Measurements from ENCODE around the gene UBE2B.
A peak's percentile ranks its signal among the peaks of the same experiment; 100 is the strongest.

DNA sequence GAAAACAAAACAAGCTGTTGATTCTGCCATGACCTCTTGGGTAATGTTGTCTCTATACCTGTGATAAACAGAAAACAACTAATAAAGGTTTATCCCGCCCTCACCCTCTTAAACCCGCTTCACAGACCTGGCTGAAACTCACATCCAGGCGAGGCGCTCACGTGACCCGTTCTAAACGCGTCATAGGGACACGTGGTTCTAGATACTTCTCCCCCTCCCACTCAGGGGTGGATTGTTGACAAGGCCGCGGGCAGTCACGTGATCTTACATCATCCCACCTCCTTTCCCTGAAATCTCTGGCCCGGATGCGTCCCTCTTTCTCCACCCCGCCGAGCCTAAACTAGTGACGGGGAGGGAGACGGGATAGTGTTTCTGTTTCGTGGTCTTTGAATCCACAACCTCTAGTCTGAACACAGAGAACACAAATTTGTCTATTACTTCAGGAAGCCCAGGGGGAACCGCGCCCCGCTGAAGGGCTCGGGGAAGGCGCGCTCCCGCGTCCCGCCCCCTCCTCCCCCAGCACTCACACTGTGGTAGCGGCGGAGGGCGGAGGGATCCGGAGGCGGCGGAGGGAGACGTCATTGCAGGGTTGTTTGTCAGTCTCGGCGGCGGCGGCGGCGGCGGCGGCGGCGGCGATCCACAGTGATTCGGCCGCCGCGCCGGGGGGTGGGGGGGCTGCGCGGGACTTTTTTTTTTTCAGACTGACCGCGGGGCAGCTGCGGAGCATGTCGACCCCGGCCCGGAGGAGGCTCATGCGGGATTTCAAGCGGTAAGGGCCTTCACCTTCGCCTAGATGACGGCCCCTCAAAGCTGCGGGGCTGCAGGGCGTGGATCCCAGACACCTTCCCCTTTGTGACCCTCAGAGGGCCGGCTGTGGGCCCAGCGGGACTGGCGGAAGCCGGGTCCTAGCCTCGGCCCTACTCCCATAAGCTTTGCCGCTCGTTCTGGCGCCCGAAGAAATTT, at the start of gene UBE2B:
- TF ChIP-seq, protein P1, sequence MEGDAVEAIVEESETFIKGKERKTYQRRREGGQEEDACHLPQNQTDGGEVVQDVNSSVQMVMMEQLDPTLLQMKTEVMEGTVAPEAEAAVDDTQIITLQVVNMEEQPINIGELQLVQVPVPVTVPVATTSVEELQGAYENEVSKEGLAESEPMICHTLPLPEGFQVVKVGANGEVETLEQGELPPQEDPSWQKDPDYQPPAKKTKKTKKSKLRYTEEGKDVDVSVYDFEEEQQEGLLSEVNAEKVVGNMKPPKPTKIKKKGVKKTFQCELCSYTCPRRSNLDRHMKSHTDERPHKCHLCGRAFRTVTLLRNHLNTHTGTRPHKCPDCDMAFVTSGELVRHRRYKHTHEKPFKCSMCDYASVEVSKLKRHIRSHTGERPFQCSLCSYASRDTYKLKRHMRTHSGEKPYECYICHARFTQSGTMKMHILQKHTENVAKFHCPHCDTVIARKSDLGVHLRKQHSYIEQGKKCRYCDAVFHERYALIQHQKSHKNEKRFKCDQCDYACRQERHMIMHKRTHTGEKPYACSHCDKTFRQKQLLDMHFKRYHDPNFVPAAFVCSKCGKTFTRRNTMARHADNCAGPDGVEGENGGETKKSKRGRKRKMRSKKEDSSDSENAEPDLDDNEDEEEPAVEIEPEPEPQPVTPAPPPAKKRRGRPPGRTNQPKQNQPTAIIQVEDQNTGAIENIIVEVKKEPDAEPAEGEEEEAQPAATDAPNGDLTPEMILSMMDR (IDR thresholded peaks at IDR 0.05): peak in 2 of 4 experiments; percentile 18 to 23
- TF ChIP-seq POLR2A (IDR thresholded peaks at IDR 0.05) (peak; percentile 86), POLR2AphosphoS5 (IDR thresholded peaks at IDR 0.05) (peak; percentile 100)
